HepG2 (cell line): ENCODE results near the gene DLL4. TPM values are rescaled to one million over a fixed set of nuclear protein-coding genes. Genes with fewer than 3 reads are reported as not detected.

Source experiments
- ATAC-seq: fragments of 200-7000 bp; cut with Tn5 transposase; 3 replicates; pipeline ENCODE4 v1.9.1; 2020; ENCODE audit warnings: mild to moderate bottlenecking, moderate library complexity
- BruUV-seq: library from RNA; stranded (reverse); fragments of 400-500 nt; replicated peaks from 2 replicates; lab custom pipeline; 2021; lab: Mats Ljungman, UMichigan
- CTCF ChIA-PET: fragments of 300-600 bp; formaldehyde crosslinking; extraction: SDS; loops from one replicate; lab custom pipeline; 2021; ENCODE audit warnings: low total read pairs, inconsistent platforms, low intra/inter-chr PET ratio; lab: Yijun Ruan, JAX
- POLR2A ChIA-PET: fragments of 350-600 bp; sonication (Branson Sonifier 250); formaldehyde crosslinking; loops from one replicate; lab custom pipeline; 2020; ENCODE audit warnings: antibody characterized with exemption, inconsistent platforms; lab: Yijun Ruan, JAX
- DNase-seq: peaks from one replicate; pipeline ENCODE4 v3.0.0-alpha.2; 2015; ENCODE audit warnings: low spot score
- FAIRE-seq: peaks from 3 replicates; lab custom pipeline; 2011; peaks lifted over from hg19 to GRCh38; lab: Jason Lieb, UNC
- H2AFZ ChIP-seq: one replicate; pipeline ENCODE4 v1.6.1; 2011; ENCODE audit warnings: low read length, inconsistent platforms
- H3K27ac ChIP-seq: fragments of 300-600 bp; 3 replicates; pipeline ENCODE4 v1.8.0; 2011; ENCODE audit warnings: mixed run types, mild to moderate bottlenecking, mixed read lengths, low read length, inconsistent platforms; ENCODE audit not compliant: insufficient read depth; ENCODE audit errors: extremely low read length
- H3K27me3 ChIP-seq, 2 experiments: fragments of 200-600 bp in 1 of 2; 2 replicates in 1 of 2; 3 replicates in 1 of 2; pipeline versions ENCODE4 v1.6.0 to v1.8.0; 2011; ENCODE audit warnings: low read length in 2 of 2, mild to moderate bottlenecking in 2 of 2, moderate library complexity in 2 of 2, inconsistent platforms in 1 of 2; ENCODE audit not compliant: insufficient read depth in 2 of 2, control insufficient read depth in 1 of 2
- H3K36me3 ChIP-seq, 2 experiments: fragments of 200-600 bp in 1 of 2; replicated peaks in 1 of 2; 2 replicates in 1 of 2; 3 replicates in 1 of 2; pipeline versions ENCODE4 v1.5.1 to v1.8.0; 2011; ENCODE audit warnings: low read length in 2 of 2, inconsistent platforms in 1 of 2; ENCODE audit not compliant: insufficient read depth in 2 of 2, control insufficient read depth in 1 of 2
- H3K4me1 ChIP-seq: 2 replicates; pipeline ENCODE4 v1.5.1; 2012; ENCODE audit warnings: low read length, inconsistent platforms; ENCODE audit not compliant: insufficient read depth
- H3K4me2 ChIP-seq: 2 replicates; pipeline ENCODE4 v1.6.0; 2011; ENCODE audit warnings: low read depth, low read length, inconsistent platforms
- H3K4me3 ChIP-seq, 3 experiments: fragments of 200-600 bp in 1 of 3; sonication (generic), shearing (Covaris generic) in 1 of 3; replicated peaks in 1 of 3; 2 replicates each; pipeline ENCODE4 v1.5.1; 2011 to 2016; ENCODE audit warnings: low read length in 3 of 3, inconsistent platforms in 2 of 3, low read depth in 2 of 3, mild to moderate bottlenecking in 2 of 3, control low read depth in 1 of 3, mixed read lengths in 1 of 3; ENCODE audit not compliant: insufficient read depth in 1 of 3
- H3K79me2 ChIP-seq: one replicate; pipeline ENCODE4 v1.6.1; 2011; ENCODE audit warnings: low read length, inconsistent platforms; ENCODE audit not compliant: insufficient read depth
- H3K9ac ChIP-seq: 2 replicates; pipeline ENCODE4 v1.6.0; 2011; ENCODE audit warnings: mild to moderate bottlenecking, low read depth, low read length, inconsistent platforms; ENCODE audit not compliant: insufficient read depth
- H3K9me3 ChIP-seq: 2 replicates; pipeline ENCODE4 v1.5.1; 2012; ENCODE audit warnings: mild to moderate bottlenecking, low read length
- H4K20me1 ChIP-seq: 2 replicates; pipeline ENCODE4 v1.6.0; 2011; ENCODE audit warnings: inconsistent platforms, mild to moderate bottlenecking, low read length, moderate library complexity; ENCODE audit not compliant: insufficient read depth
- KDM6A ChIP-seq: IDR thresholded peaks from 2 replicates; pipeline ENCODE4 v1.6.1; 2016; ENCODE audit warnings: low read depth
- MEF2D ChIP-seq: sonication (generic); formaldehyde crosslinking; IDR thresholded peaks from 2 replicates; pipeline ENCODE4 v1.5.1; 2020; ENCODE audit warnings: mild to moderate bottlenecking, missing genetic modification reagents
- POLR2AphosphoS5 ChIP-seq: IDR thresholded peaks from 2 replicates; pipeline ENCODE4 v1.6.1; 2012; ENCODE audit warnings: low read depth, low read length
- PRMT3 ChIP-seq: sonication (generic); formaldehyde crosslinking; IDR thresholded peaks from 2 replicates; pipeline ENCODE4 v1.8.1; 2022; ENCODE audit warnings: low read depth, mild to moderate bottlenecking, moderate library complexity, missing genetic modification reagents, borderline replicate concordance
- REXO4 ChIP-seq: sonication (generic); formaldehyde crosslinking; IDR thresholded peaks from 2 replicates; pipeline ENCODE4 v1.8.0; 2022; ENCODE audit warnings: missing genetic modification reagents, mild to moderate bottlenecking, borderline replicate concordance
- RXRA ChIP-seq: sonication (generic); formaldehyde crosslinking; IDR thresholded peaks from 2 replicates; pipeline ENCODE4 v1.5.1; 2020; ENCODE audit warnings: missing genetic modification reagents
- RXRB ChIP-seq: IDR thresholded peaks from 2 replicates; pipeline ENCODE4 v1.6.1; 2016; ENCODE audit warnings: borderline replicate concordance, missing genetic modification reagents, missing compliant biosample characterization
- SIN3A ChIP-seq: IDR thresholded peaks from 2 replicates; pipeline ENCODE4 v1.6.1; 2011; ENCODE audit warnings: low read depth, mild to moderate bottlenecking, control low read depth, low read length, borderline replicate concordance
- ZMYM4 ChIP-seq: sonication (generic); formaldehyde crosslinking; IDR thresholded peaks from 2 replicates; pipeline ENCODE4 v1.8.1; 2023; ENCODE audit warnings: mild to moderate bottlenecking, missing genetic modification reagents
- ZNF3 ChIP-seq: IDR thresholded peaks from 2 replicates; pipeline ENCODE4 v1.7.0; 2017; ENCODE audit warnings: inconsistent platforms
- ZNF329 ChIP-seq: sonication (generic); formaldehyde crosslinking; IDR thresholded peaks from 2 replicates; pipeline ENCODE4 v1.9.0; 2021; ENCODE audit warnings: low read depth, mild to moderate bottlenecking, missing genetic modification reagents
- ZNF333 ChIP-seq: sonication (generic); formaldehyde crosslinking; IDR thresholded peaks from 2 replicates; pipeline ENCODE4 v1.4.0; 2020; ENCODE audit warnings: mild to moderate bottlenecking, missing genetic modification reagents, borderline replicate concordance
- ZNF367 ChIP-seq: sonication (generic); formaldehyde crosslinking; IDR thresholded peaks from 2 replicates; pipeline ENCODE4 v1.4.0; 2020; ENCODE audit warnings: missing genetic modification reagents, borderline replicate concordance
- ZNF570 ChIP-seq: sonication (generic); formaldehyde crosslinking; IDR thresholded peaks from 2 replicates; pipeline ENCODE4 v1.4.0; 2020; ENCODE audit warnings: mild to moderate bottlenecking, missing genetic modification reagents, borderline replicate concordance
- WGBS: methylation state at CpG from one replicate; pipeline ENCODE4 v1.1.6; 2017; ENCODE audit warnings: low lambda C conversion rate; 5-methylcytosine and 5-hydroxymethylcytosine counted together
- in situ Hi-C: cut with HindIII; loops from 2 replicates; pipeline ENCODE4 v1.10.0; 2017; ENCODE audit warnings: low pct_unique_long_range_greater_than_20kb; ENCODE audit not compliant: extremely low pct_ligation_motif_present
- intact Hi-C: fragments of 100-400 bp; cut with micrococcal nuclease; formaldehyde crosslinking; loops from one replicate; pipeline ENCODE4 v1.10.0; 2022; ENCODE audit not compliant: unreplicated experiment
- polyA plus RNA-seq, 8 experiments: library from polyadenylated mRNA; depleted of rRNA in 3 of 8; stranded (reverse) in 7 of 8; unstranded in 1 of 8; fragments of >200 nt; fragmentation: Illumina TruSeq in 4 of 8; extraction: Trizol in 4 of 8; gene quantifications; 2 replicates each; pipeline versions ENCODE4 v1.2.1 to v1.2.3, GENCODE V29; 2011 to 2016; ENCODE audit warnings: low read depth in 4 of 8, missing spikeins in 1 of 8, mixed read lengths in 1 of 8; ENCODE audit not compliant: insufficient read depth in 1 of 8
- total RNA-seq, 5 experiments: library from RNA; depleted of rRNA; stranded (reverse); fragments of >200 nt; fragmentation: Illumina TruSeq; extraction: Trizol; gene quantifications; 2 replicates each; pipeline ENCODE4 v1.2.3, GENCODE V29; 2016; ENCODE audit warnings: low read depth in 1 of 5
- TF ChIP-seq, protein P1 (sequence below): sonication (generic); formaldehyde crosslinking; conservative IDR thresholded peaks from 2 replicates; pipeline ENCODE4 v1.4.0; 2020; ENCODE audit warnings: missing genetic modification reagents

DLL4 gene
- total and polyA plus RNA-seq, 2 of the 13 experiments (the other 11 are each of a cell fraction or from before 2014, with no cell fraction given), result 0.20 to 0.25 TPM

DNA sequence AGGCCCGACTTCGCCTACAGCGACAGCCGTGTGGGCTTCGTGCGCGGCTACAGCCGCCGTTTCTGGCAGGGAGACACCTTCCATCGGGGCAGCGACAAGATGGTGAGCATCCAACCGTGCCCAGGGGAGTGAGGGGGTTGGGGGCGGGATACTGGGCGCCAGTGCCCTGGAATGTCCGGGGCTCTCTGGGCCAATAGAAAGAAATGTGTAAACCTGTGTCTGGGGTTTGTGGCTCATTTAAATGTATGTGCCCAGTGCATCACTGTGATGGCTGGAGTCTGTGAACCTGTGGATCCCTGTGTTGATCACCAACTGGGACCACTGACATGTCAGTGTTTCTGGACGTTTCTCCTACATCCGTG is 24.6 kb downstream of the DLL4 start:
- DNase-seq, result no peak
- Histone ChIP-seq H3K27me3 (peaks cover 16 to 51% of the 10 kb centered on the region in 2 experiments; a peak in 4 of 5 replicates), H3K27ac (no peak overlapping the region), H2AFZ (no peak overlapping the region), H3K4me1 (peaks cover 20% of the 10 kb centered on the region), H4K20me1 (no peaks in the 10 kb centered on the region), H3K36me3 (no peaks in the 10 kb centered on the region), H3K79me2 (no peaks in the 10 kb centered on the region), H3K4me3 (no peak overlapping the region), H3K4me2 (no peak overlapping the region), H3K9me3 (no peaks in the 10 kb centered on the region), H3K9ac (no peak overlapping the region)
- BruUV-seq, result no TSS peak
- 85% methylated on average over 14 of the region's 17 CpGs for WGBS
- POLR2A ChIA-PET, result no interaction called here
- in situ Hi-C loops (no loop called here), intact Hi-C loops (no loop called here)
- ATAC-seq, result no peak
- TF ChIP-seq REXO4 (CRISPR knock-in tag) (no peak), ZNF333 (CRISPR knock-in tag) (no peak), ZNF570 (CRISPR knock-in tag) (no peak), ZNF329 (CRISPR knock-in tag) (no peak), ZMYM4 (no peak), SIN3A (no peak), KDM6A (CRISPR knock-in tag) (no peak), PRMT3 (CRISPR knock-in tag) (no peak), ZNF3 (no peak), MEF2D (CRISPR knock-in tag) (no peak), POLR2AphosphoS5 (no peak), RXRA (CRISPR knock-in tag) (no peak), RXRB (no peak), ZNF367 (CRISPR knock-in tag) (no peak)
- TF ChIP-seq, protein P1, sequence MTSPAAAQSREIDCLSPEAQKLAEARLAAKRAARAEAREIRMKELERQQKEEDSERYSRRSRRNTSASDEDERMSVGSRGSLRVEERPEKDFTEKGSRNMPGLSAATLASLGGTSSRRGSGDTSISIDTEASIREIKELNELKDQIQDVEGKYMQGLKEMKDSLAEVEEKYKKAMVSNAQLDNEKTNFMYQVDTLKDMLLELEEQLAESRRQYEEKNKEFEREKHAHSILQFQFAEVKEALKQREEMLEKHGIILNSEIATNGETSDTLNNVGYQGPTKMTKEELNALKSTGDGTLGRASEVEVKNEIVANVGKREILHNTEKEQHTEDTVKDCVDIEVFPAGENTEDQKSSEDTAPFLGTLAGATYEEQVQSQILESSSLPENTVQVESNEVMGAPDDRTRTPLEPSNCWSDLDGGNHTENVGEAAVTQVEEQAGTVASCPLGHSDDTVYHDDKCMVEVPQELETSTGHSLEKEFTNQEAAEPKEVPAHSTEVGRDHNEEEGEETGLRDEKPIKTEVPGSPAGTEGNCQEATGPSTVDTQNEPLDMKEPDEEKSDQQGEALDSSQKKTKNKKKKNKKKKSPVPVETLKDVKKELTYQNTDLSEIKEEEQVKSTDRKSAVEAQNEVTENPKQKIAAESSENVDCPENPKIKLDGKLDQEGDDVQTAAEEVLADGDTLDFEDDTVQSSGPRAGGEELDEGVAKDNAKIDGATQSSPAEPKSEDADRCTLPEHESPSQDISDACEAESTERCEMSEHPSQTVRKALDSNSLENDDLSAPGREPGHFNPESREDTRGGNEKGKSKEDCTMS (CRISPR knock-in tag), result no peak
- FAIRE-seq, result no peak
- CTCF ChIA-PET, result no interaction called here
